C4-2B (cell line): ENCODE data around the gene ATMIN.

ENCODE experiments used
- H3K27ac ChIP-seq: fragments of 450-650 bp; 2 replicates; pipeline ENCODE4 v1.5.1; 2017
- CTCF ChIP-seq: fragments of 450-650 bp; conservative IDR thresholded peaks from 2 replicates; pipeline ENCODE4 v1.5.1; 2017; ENCODE audit warnings: mild to moderate bottlenecking
- ZFX ChIP-seq: fragments of 450-650 bp; IDR thresholded peaks from 2 replicates; pipeline ENCODE4 v1.6.1; 2017

The ATMIN gene

GRCh38 chr16:81000873-81001272, 34.8 kb upstream of the ATMIN start:
- no peak overlapping the region for H3K27ac ChIP-seq
- TF ChIP-seq ZFX (no peak), CTCF (no peak)

GRCh38 chr16:81001330-81001729, 34.3 kb upstream of the ATMIN start:
- TF ChIP-seq ZFX: no peak
- no peak for TF ChIP-seq CTCF
- H3K27ac ChIP-seq: no peak overlapping the region

GRCh38 chr16:81003064-81003463, 32.6 kb upstream of the ATMIN start:
- H3K27ac ChIP-seq: no peak overlapping the region

GRCh38 chr16:81003610-81004460, 31.8 kb upstream of the ATMIN start:
- TF ChIP-seq ZFX: no peak
- no peak for TF ChIP-seq CTCF
- peak overlapping the region; percentile 57 for H3K27ac ChIP-seq

More at GRCh38 chr16:81003064-81003463, 32.6 kb upstream of the ATMIN start:
- TF ChIP-seq CTCF (no peak), ZFX (no peak)

- peak; percentile 81 for TF ChIP-seq CTCF
- no peak for TF ChIP-seq ZFX
- H3K27ac ChIP-seq: peak overlapping the region; percentile 99
Measured at GRCh38 chr16:81004646-81005353, 30.8 kb upstream of the ATMIN start.

GRCh38 chr16:81005610-81006161, 30.0 kb upstream of the ATMIN start:
- no peak for TF ChIP-seq ZFX
- TF ChIP-seq CTCF: no peak
- peak overlapping the region; percentile 99 for H3K27ac ChIP-seq
